ENCODE measurements around the gene TM4SF4.
"Not testable (repeated sequence)": the region's sequence is repeated elsewhere in the genome, so short reads cannot be mapped to it uniquely, and the experiment has no call there.

TM4SF4 gene

GRCh38 chr3:149474250-149474817 is at the start of gene TM4SF4:
Gene TM4SF4, plus strand, starts transcription at chr3:149474697. Its CDS starts 181 bp downstream, at chr3:149474878.
- no peak for DNase-seq

- DNase-seq, result no peak
Observed at GRCh38 chr3:149424918-149425317, 49.6 kb upstream of the TM4SF4 start.

DNA sequence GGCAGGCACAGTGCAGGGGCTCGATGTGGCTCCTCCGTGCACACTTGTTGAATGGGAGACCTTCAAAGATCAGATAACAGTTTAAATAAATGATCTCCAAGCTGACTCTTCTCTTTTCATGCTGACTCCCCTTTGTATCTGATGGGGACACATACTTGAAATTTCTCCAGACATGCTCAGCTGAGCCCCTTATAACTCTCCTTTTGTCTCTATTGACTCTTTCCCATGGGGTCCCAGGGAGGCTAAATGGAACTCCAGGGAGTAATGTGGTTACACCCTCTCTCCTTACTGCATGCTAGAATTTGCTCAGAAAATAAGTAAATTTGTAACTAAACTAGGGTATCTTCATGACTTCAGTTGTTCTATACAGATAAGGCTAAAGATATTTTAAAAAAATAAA is 48.2 kb upstream of the TM4SF4 start:
- DNase-seq, result no peak

GRCh38 chr3:149428087-149428486 is 46.4 kb upstream of the TM4SF4 start:
- no peak for DNase-seq

GRCh38 chr3:149430216-149430615 is 44.3 kb upstream of the TM4SF4 start:
- no peak for DNase-seq

GRCh38 chr3:149432149-149432548 is 42.3 kb upstream of the TM4SF4 start:
- DNase-seq, result no peak

DNA sequence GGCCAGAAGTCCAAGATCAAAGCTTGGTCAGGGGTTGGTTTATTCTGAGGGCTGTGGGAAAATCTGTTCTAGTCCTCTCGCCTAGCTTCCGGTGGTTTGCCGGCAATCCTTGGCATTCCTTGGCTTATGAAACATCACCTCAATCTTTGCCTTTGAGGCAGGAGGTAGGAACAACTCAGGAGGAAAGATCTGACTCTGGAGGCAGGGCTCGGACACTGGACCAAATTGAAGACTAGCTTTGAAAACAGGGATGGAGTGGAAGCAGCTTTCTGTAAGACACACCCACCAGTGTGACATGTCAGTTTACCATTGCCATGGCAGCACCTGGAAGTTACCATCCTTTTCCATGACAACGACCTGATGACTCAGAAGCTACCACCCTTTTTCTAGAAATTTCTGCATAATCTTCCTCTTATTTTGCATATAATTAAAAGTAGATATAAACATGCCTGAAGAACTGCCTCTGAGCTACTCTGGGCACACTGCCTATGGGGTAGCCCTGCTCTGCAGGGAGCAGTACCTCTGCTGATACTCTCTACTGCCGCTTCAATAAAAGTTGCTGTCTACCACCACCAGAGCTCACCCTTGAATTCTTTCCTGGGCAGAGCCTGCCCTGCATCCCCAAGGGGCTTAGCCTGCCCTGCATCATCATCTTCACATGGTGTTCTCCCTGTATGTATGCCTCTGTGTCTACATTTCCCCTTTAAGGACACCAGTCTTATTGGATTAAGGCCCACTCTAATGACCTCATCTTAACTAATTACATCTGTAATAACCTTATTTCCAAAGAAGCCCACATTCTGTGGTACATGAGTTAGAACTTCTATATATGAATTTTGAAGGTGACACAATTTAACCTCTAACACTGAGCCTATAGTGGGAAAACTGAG is 38.3 kb upstream of the TM4SF4 start:
- no peak for DNase-seq

- DNase-seq, result no peak
Observed at GRCh38 chr3:149437286-149437685, 37.2 kb upstream of the TM4SF4 start.

DNA sequence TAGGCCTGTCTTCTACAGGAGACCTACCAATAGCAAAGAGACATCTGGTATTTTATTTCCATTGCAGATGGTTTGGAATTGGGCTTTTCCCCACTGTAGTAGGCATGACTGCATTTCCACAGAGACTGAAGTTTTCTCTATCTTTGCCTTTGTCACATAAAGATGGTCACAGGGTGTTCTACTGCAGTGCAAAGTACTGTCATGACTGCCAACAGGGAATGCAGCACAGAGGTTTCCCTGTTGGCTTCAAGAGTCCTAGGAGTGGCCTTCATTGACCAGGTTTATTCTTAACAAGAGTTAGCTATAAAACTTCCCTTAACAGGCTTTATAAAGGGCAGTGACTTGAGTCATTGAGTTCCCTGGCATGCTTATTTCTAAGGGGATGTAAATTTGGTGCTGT is 36.8 kb upstream of the TM4SF4 start:
- DNase-seq, result no peak

DNA sequence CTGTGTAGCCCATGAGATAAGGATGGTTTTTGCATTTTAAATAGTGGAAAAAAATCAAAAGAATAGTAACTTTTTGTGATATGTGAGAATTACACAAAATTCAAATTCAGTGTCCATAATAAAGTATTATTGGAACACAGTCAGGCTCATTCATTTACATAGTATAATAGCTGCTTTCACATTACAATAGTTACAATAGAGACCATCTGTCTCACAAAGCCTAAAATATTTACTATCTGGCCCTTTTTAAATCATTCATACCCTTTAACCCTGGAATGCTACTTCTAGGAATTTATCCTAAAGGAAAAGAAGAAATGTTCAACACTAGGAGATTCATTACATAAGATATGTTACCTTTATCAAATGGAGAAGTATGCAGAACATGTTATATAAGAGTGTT is 35.5 kb upstream of the TM4SF4 start:
- DNase-seq, result no peak

GRCh38 chr3:149441642-149442041 is 32.9 kb upstream of the TM4SF4 start:
- no peak for DNase-seq

GRCh38 chr3:149442043-149442442 is 32.5 kb upstream of the TM4SF4 start:
- DNase-seq, result no peak

GRCh38 chr3:149442851-149443544 is 31.5 kb upstream of the TM4SF4 start:
- no peak for DNase-seq

GRCh38 chr3:149443545-149443912 is 31.0 kb upstream of the TM4SF4 start:
- no peak for DNase-seq

DNA sequence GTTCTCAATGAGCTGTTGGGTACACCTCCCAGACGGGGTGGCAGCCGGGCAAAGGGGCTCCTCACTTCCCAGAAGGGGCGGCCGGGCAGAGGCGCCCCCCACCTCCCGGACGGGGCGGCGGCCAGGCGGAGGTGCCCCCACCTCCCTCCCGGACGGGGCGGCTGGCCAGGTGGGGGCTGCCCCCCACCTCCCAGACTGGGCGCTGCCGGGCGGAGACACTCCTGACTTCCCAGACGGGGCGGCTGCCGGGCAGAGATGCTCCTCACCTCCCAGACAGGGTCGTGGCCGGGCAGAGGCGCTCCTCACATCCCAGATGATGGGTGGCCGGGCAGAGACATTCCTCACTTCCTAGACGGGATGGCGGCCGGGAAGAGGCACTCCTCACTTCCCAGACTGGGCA is 29.6 kb upstream of the TM4SF4 start:
- not testable (repeated sequence) for DNase-seq

GRCh38 chr3:149448331-149448831 is 26.1 kb upstream of the TM4SF4 start:
- DNase-seq, result no peak

DNA sequence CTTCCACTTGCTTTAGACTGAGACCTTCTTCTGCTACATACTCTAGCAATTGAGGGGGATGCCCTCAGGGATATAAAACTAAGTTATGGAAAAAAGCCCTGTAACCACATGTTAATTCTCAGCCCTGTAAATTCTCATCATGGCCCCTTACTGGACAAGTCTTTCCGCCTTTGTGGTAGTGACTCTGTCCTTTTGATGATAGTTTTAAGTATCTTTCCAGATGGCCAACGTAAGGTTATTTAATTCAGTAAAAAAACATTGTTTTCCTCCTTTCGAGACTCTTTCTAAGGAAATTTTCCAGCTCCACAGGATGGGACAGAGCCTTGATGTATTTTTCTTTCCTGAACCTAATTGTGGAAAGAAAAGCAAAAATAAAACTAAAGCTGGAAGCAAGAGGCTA is 25.3 kb upstream of the TM4SF4 start:
- no peak for DNase-seq

- DNase-seq, result no peak
Observed at GRCh38 chr3:149449799-149450198, 24.7 kb upstream of the TM4SF4 start.

GRCh38 chr3:149450281-149450680 is 24.2 kb upstream of the TM4SF4 start:
- no peak for DNase-seq

GRCh38 chr3:149452036-149452435 is 22.5 kb upstream of the TM4SF4 start:
- no peak for DNase-seq

DNA sequence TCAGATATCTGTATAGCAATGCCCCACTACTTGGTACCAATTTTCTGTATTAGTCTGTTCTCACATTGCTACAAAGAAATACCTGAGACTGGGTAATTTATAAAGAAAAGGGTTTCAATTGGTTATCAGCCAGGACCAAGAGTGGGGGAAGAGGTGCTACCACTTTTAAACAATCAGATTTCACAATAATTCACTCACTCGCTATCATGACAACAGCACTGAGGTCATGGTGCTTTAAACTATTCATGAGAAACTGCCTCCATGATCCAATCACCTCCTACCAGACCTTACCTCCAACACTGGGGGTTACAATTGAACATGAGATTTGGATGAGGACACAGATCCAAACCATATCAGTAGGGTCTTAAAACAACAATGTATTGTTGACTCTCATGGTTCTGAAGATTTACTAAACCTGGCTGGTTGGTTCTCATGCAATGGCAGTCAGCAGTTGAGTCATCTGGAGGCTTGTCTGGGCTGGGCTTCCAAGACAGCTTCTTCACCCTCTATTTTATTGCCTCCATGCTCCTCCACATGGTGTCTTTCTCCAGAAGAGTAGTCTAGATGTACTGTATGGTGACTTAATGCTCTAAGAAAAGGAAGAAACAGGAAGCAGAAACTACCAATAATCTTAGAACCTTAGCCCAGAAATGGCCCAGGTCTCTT is 21.2 kb upstream of the TM4SF4 start:
- DNase-seq, result no peak

GRCh38 chr3:149454746-149455145 is 19.8 kb upstream of the TM4SF4 start:
- no peak for DNase-seq

GRCh38 chr3:149455366-149455765 is 19.1 kb upstream of the TM4SF4 start:
- no peak for DNase-seq
